K562 (cell line): ENCODE data around the gene CMIP.

Experiments used
- CTCF ChIP-seq, 3 experiments: IDR thresholded peaks in 2 of 3; conservative IDR thresholded peaks in 1 of 3; 2 replicates each; pipeline ENCODE4 v1.5.1; 2011 to 2012; ENCODE audit warnings: low read length in 3 of 3, mild to moderate bottlenecking in 3 of 3, control low read depth in 2 of 3, improper control_type of control experiment in 1 of 3, inconsistent platforms in 1 of 3, low read depth in 1 of 3, mixed read lengths in 1 of 3, moderate library complexity in 1 of 3; ENCODE audit not compliant: insufficient read depth in 2 of 3
- EZH2 ChIP-seq: IDR thresholded peaks from 2 replicates; pipeline ENCODE4 v1.6.1; 2012; ENCODE audit warnings: low read depth, mild to moderate bottlenecking, inconsistent platforms, low read length, borderline replicate concordance
- FOS ChIP-seq: IDR thresholded peaks from 3 replicates; pipeline ENCODE4 v1.6.1; 2011; ENCODE audit not compliant: insufficient read length; ENCODE audit errors: extremely low read depth
- MEF2A ChIP-seq: IDR thresholded peaks from 2 replicates; pipeline ENCODE4 v1.6.1; 2011; ENCODE audit warnings: low read depth, mild to moderate bottlenecking, low read length, moderate library complexity; ENCODE audit not compliant: control insufficient read depth
- MTA1 ChIP-seq: fragments of 450-650 bp; IDR thresholded peaks from 2 replicates; pipeline ENCODE4 v1.6.1; 2017; ENCODE audit warnings: borderline replicate concordance
- NR3C1 ChIP-seq: sonication (generic); formaldehyde crosslinking; IDR thresholded peaks from 2 replicates; pipeline ENCODE4 v1.8.1; 2022; ENCODE audit warnings: missing genetic modification reagents
- RAD51 ChIP-seq: fragments of 450-650 bp; IDR thresholded peaks from 2 replicates; pipeline ENCODE4 v1.7.1; 2016; ENCODE audit warnings: low read depth, mild to moderate bottlenecking, borderline replicate concordance
- REST ChIP-seq, 2 experiments: fragments of 450-650 bp; formaldehyde crosslinking in 1 of 2; IDR thresholded peaks; 2 replicates each; pipeline versions ENCODE4 v1.4.0 to v1.6.1; 2014 to 2020; ENCODE audit warnings: mild to moderate bottlenecking in 2 of 2, borderline replicate concordance in 1 of 2, low read depth in 1 of 2
- SAFB ChIP-seq: fragments of 200-400 bp; formaldehyde crosslinking; IDR thresholded peaks from 2 replicates; pipeline ENCODE4 v1.6.1; 2017; ENCODE audit warnings: low read depth, low read length, borderline replicate concordance
- SMAD1 ChIP-seq: fragments of 150-350 bp; IDR thresholded peaks from 2 replicates; pipeline ENCODE4 v1.6.1; 2014; ENCODE audit warnings: low read length, low read depth; ENCODE audit not compliant: partially characterized antibody
- ZNF274 ChIP-seq: IDR thresholded peaks from 2 replicates; pipeline ENCODE4 v1.6.1; 2011; ENCODE audit warnings: low read depth, mild to moderate bottlenecking, low read length, moderate library complexity, borderline replicate concordance

- TF ChIP-seq RAD51: no peak
- TF ChIP-seq MTA1: no peak
- no peak for TF ChIP-seq CTCF (IDR thresholded peaks at IDR 0.05 in 2 of 3, conservative IDR thresholded peaks at IDR 0.05 in 1 of 3; ENCODE audit: insufficient read depth in 2 of 3, low read depth in 1 of 3, low read length in 3 of 3)
- no peak for TF ChIP-seq EZH2
- no peak for TF ChIP-seq FOS
- no peak for TF ChIP-seq NR3C1 (CRISPR knock-in tag)
- no peak for TF ChIP-seq REST (IDR thresholded peaks at IDR 0.05; ENCODE audit: borderline replicate concordance)
- TF ChIP-seq REST (CRISPR knock-in tag; IDR thresholded peaks at IDR 0.05; ENCODE audit: low read depth): no peak
- no peak for TF ChIP-seq ZNF274
- no peak for TF ChIP-seq SAFB
- TF ChIP-seq MEF2A: no peak
- no peak for TF ChIP-seq SMAD1
These were observed 255.0 kb downstream of the CMIP start for GRCh38 chr16:81699596-81699995.
